Stomach (tissue), 9 donors: ENCODE results near the gene GNPAT. TPM values are rescaled to one million over a fixed set of nuclear protein-coding genes. Genes with fewer than 3 reads are reported as not detected.

Source experiments
- DNase-seq, 2 donors: peaks; one replicate each; pipeline versions ENCODE4 v3.0.0 to v3.0.0-alpha.2; 2013 to 2019
- H3K27ac ChIP-seq, 5 donors: fragments of 200-600 bp in 4 of 5; sonication (generic) in 4 of 5; one replicate each; pipeline ENCODE4 v1.5.1; 2013 to 2019; ENCODE audit warnings: mild to moderate bottlenecking in 1 of 5, moderate library complexity in 1 of 5
- H3K27me3 ChIP-seq, 3 donors: fragments of 200-600 bp; sonication (generic); one replicate each; pipeline ENCODE4 v1.5.1; 2017 to 2019; ENCODE audit warnings: mixed run types in 1 of 3
- H3K36me3 ChIP-seq, 4 donors: fragments of 200-600 bp; sonication (generic); 1 replicate in 3 of 4; 2 replicates in 1 of 4; pipeline ENCODE4 v1.5.1; 2016 to 2019
- H3K4me1 ChIP-seq, 4 donors: fragments of 200-600 bp; sonication (generic); one replicate each; pipeline ENCODE4 v1.5.1; 2016 to 2019
- H3K4me3 ChIP-seq, 4 donors: fragments of 200-600 bp; sonication (generic) in 3 of 4; one replicate each; pipeline ENCODE4 v1.5.1; 2016 to 2019; ENCODE audit warnings: mild to moderate bottlenecking in 1 of 4
- H3K9me3 ChIP-seq, 4 donors: fragments of 200-600 bp; sonication (generic); one replicate each; pipeline ENCODE4 v1.5.1; 2016 to 2019
- CTCF ChIP-seq, 7 experiments: fragments of 450-650 bp in 4 of 7; fragments of 200-600 bp in 3 of 7; sonication (generic) in 3 of 7; IDR thresholded peaks; one replicate each; pipeline ENCODE4 v1.5.1; 2016 to 2019; ENCODE audit warnings: antibody characterized with exemption in 7 of 7, control low read depth in 2 of 7, mild to moderate bottlenecking in 1 of 7
- EP300 ChIP-seq: sonication (generic); formaldehyde crosslinking; IDR thresholded peaks from one replicate; pipeline ENCODE4 v1.6.1; 2017; ENCODE audit warnings: antibody characterized with exemption
- POLR2A ChIP-seq, 4 donors: fragments of 450-650 bp; IDR thresholded peaks; one replicate each; pipeline ENCODE4 v1.6.1; 2016; ENCODE audit warnings: antibody characterized with exemption in 4 of 4, control low read depth in 2 of 4, mild to moderate bottlenecking in 1 of 4, moderate library complexity in 1 of 4
- POLR2AphosphoS5 ChIP-seq, 3 donors: sonication (generic); formaldehyde crosslinking; IDR thresholded peaks; one replicate each; pipeline ENCODE4 v1.6.1; 2016; ENCODE audit warnings: antibody characterized with exemption in 3 of 3
- WGBS, 5 donors: extraction: QIAGEN DNeasy Blood & Tissue Kit in 3 of 5; methylation state at CpG; one replicate each; pipeline versions ENCODE4 v1.1.5 to v1.1.7; 2013 to 2018; 5-methylcytosine and 5-hydroxymethylcytosine counted together
- intact Hi-C: fragments of 100-400 bp; cut with DNase I; formaldehyde crosslinking; loops from one replicate; pipeline ENCODE4 v1.15.1; 2023; ENCODE audit warnings: low total_unique reads
- polyA plus RNA-seq, 3 donors: library from polyadenylated mRNA; stranded (reverse); fragments of 200-250 nt; gene quantifications; one replicate each; pipeline ENCODE4 v1.2.3, GENCODE V29; 2013
- total RNA-seq, 5 donors: library from RNA; depleted of rRNA; stranded (reverse); fragments of >200 nt; gene quantifications; one replicate each; pipeline versions ENCODE4 v1.1.0 to v1.2.3, GENCODE V29; 2014 to 2016
- donor health status: healthy with polysubstance abuse.
- donor health status: Bipolar disorder and iron deficiency.
- donor health status: healthy.

The GNPAT gene
- total and polyA plus RNA-seq, 8 donors: 35.9 to 76.8 (median 44.9) TPM

GRCh38 chr1:231231511-231231910 lies 9.5 kb upstream of the GNPAT start:
- Histone ChIP-seq H3K9me3 (no peaks in the 10 kb centered on the region), H3K4me3 (no peak overlapping the region), H3K36me3 (peaks cover 0 to 52% (median 37%) of the 10 kb centered on the region in 4 donors), H3K27me3 (no peaks in the 10 kb centered on the region), H3K4me1 (peaks cover 21 to 55% (median 40%) of the 10 kb centered on the region in 4 donors), H3K27ac (no peak overlapping the region)
- DNase-seq: no peak
- intact Hi-C loops: no loop called here
- WGBS, 5 donors: 78 to 92% (median 85%) methylated on average over 10 of the region's 10 CpGs
- TF ChIP-seq POLR2A (IDR thresholded peaks at IDR 0.05) (no peak), EP300 (no peak), CTCF (IDR thresholded peaks at IDR 0.05) (no peak), POLR2AphosphoS5 (IDR thresholded peaks at IDR 0.05) (no peak)

GRCh38 chr1:231232870-231233734 lies 7.9 kb upstream of the GNPAT start:
- peak overlapping the region; percentile 36 to 83 (median 67) for H3K27ac ChIP-seq
- no peak for TF ChIP-seq POLR2AphosphoS5 (IDR thresholded peaks at IDR 0.05)
- TF ChIP-seq EP300: no peak
- no peak for TF ChIP-seq POLR2A (IDR thresholded peaks at IDR 0.05)
- TF ChIP-seq CTCF (IDR thresholded peaks at IDR 0.05): no peak
- H3K36me3 ChIP-seq: peaks cover 0 to 52% (median 37%) of the 10 kb centered on the region in 4 donors
- no peak for DNase-seq
- no peak overlapping the region for H3K4me3 ChIP-seq
- peaks cover 28 to 70% (median 53%) of the 10 kb centered on the region in 4 donors for H3K4me1 ChIP-seq
- H3K9me3 ChIP-seq: no peaks in the 10 kb centered on the region
- 58 to 77% (median 66%) methylated on average over 14 of the region's 14 CpGs for WGBS, 5 donors
- no peaks in the 10 kb centered on the region for H3K27me3 ChIP-seq
- intact Hi-C loops: no loop called here

GRCh38 chr1:231233735-231234417 lies 7.1 kb upstream of the GNPAT start:
- TF ChIP-seq POLR2AphosphoS5 (IDR thresholded peaks at IDR 0.05) (peak in 2 of 3 donors; percentile 65 to 69), EP300 (no peak)
- Histone ChIP-seq H3K4me1 (peaks cover 28 to 78% (median 60%) of the 10 kb centered on the region in 4 donors), H3K9me3 (no peaks in the 10 kb centered on the region), H3K4me3 (no peak overlapping the region), H3K27me3 (no peaks in the 10 kb centered on the region), H3K36me3 (peaks cover 0 to 52% (median 38%) of the 10 kb centered on the region in 4 donors), H3K27ac (peak overlapping the region; percentile 54 to 83 (median 69))
- DNase-seq: peak; percentile 51 to 86
- intact Hi-C loops: no loop called here
- WGBS, 5 donors: 25 to 55% (median 37%) methylated on average over 8 of the region's 8 CpGs

GRCh38 chr1:231234506-231234905 lies 6.5 kb upstream of the GNPAT start:
- TF ChIP-seq POLR2A (IDR thresholded peaks at IDR 0.05) (no peak), EP300 (no peak), POLR2AphosphoS5 (IDR thresholded peaks at IDR 0.05) (no peak), CTCF (IDR thresholded peaks at IDR 0.05) (no peak)
- Histone ChIP-seq H3K4me3 (no peak overlapping the region), H3K9me3 (no peaks in the 10 kb centered on the region), H3K27ac (peak overlapping the region; percentile 54 to 83 (median 69)), H3K4me1 (peaks cover 29 to 84% (median 66%) of the 10 kb centered on the region in 4 donors), H3K27me3 (no peaks in the 10 kb centered on the region), H3K36me3 (peaks cover 0 to 52% (median 38%) of the 10 kb centered on the region in 4 donors)
- WGBS, 5 donors: 38 to 67% (median 56%) methylated on average over 3 of the region's 3 CpGs
- DNase-seq: no peak
- intact Hi-C loops: no loop called here
